ENCODE data around the gene PHLPP1. TPM values are rescaled to one million over a fixed set of nuclear protein-coding genes. Genes with fewer than 3 reads are reported as not detected.
A peak's percentile ranks its signal among the peaks of the same experiment; 100 is the strongest.

PHLPP1 gene
- total and polyA plus RNA-seq, 9 of the 15 experiments (the other 6 are each of a cell fraction or from before 2014, with no cell fraction given) = 0.56 to 9.0 (median 4.5) TPM

GRCh38 chr18:62714671-62715435 lies 488 bp upstream of the PHLPP1 start (continued):
- TF ChIP-seq SRF (CRISPR knock-in tag; IDR thresholded peaks at IDR 0.05) (peak in 1 of 2 experiments; percentile 77; a peak in 1 of 4 replicates), EP400 (IDR thresholded peaks at IDR 0.05) (peak; percentile 45), NFATC3 (IDR thresholded peaks at IDR 0.05) (no peak), TEAD1 (CRISPR knock-in tag; IDR thresholded peaks at IDR 0.05) (peak in 1 of 2 experiments; percentile 95; a peak in 2 of 4 replicates), SP1 (CRISPR knock-in tag; IDR thresholded peaks at IDR 0.05) (peak; percentile 66), ZNF717 (CRISPR knock-in tag; IDR thresholded peaks at IDR 0.05) (no peak), FOXP1 (CRISPR knock-in tag; IDR thresholded peaks at IDR 0.05) (peak; percentile 46; the same call in 1 of the 2 replicates), ZNF766 (CRISPR knock-in tag; conservative IDR thresholded peaks at IDR 0.05) (peak; percentile 68), CREM (IDR thresholded peaks at IDR 0.05; ENCODE audit: low read depth) (peak; percentile 91), SIX5 (IDR thresholded peaks at IDR 0.05; ENCODE audit: borderline replicate concordance in 1 of 2, insufficient read depth in 1 of 2, low read depth in 1 of 2, low read length in 2 of 2) (peak; percentile 88 to 93), SRSF1 (IDR thresholded peaks at IDR 0.05; ENCODE audit: low read depth, low read length) (no peak), HNRNPLL (IDR thresholded peaks at IDR 0.05; ENCODE audit: low read depth, low read length, poor library complexity, severe bottlenecking) (peak; percentile 47), GTF3C2 (IDR thresholded peaks at IDR 0.05; ENCODE audit: borderline replicate concordance, extremely low read depth, insufficient read length) (no peak), GTF2F1 (IDR thresholded peaks at IDR 0.05; ENCODE audit: low read depth, low read length) (no peak)
- TF ChIP-seq, protein P1, sequence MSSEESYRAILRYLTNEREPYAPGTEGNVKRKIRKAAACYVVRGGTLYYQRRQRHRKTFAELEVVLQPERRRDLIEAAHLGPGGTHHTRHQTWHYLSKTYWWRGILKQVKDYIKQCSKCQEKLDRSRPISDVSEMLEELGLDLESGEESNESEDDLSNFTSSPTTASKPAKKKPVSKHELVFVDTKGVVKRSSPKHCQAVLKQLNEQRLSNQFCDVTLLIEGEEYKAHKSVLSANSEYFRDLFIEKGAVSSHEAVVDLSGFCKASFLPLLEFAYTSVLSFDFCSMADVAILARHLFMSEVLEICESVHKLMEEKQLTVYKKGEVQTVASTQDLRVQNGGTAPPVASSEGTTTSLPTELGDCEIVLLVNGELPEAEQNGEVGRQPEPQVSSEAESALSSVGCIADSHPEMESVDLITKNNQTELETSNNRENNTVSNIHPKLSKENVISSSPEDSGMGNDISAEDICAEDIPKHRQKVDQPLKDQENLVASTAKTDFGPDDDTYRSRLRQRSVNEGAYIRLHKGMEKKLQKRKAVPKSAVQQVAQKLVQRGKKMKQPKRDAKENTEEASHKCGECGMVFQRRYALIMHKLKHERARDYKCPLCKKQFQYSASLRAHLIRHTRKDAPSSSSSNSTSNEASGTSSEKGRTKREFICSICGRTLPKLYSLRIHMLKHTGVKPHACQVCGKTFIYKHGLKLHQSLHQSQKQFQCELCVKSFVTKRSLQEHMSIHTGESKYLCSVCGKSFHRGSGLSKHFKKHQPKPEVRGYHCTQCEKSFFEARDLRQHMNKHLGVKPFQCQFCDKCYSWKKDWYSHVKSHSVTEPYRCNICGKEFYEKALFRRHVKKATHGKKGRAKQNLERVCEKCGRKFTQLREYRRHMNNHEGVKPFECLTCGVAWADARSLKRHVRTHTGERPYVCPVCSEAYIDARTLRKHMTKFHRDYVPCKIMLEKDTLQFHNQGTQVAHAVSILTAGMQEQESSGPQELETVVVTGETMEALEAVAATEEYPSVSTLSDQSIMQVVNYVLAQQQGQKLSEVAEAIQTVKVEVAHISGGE (CRISPR knock-in tag; IDR thresholded peaks at IDR 0.05) = peak in 1 of 3 experiments; percentile 57; a peak in 1 of 6 replicates
- TF ChIP-seq, protein P2, sequence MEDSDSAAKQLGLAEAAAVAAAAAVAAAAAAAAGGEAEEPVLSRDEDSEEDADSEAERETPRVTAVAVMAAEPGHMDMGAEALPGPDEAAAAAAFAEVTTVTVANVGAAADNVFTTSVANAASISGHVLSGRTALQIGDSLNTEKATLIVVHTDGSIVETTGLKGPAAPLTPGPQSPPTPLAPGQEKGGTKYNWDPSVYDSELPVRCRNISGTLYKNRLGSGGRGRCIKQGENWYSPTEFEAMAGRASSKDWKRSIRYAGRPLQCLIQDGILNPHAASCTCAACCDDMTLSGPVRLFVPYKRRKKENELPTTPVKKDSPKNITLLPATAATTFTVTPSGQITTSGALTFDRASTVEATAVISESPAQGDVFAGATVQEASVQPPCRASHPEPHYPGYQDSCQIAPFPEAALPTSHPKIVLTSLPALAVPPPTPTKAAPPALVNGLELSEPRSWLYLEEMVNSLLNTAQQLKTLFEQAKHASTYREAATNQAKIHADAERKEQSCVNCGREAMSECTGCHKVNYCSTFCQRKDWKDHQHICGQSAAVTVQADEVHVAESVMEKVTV (CRISPR knock-in tag; IDR thresholded peaks at IDR 0.05) = 0 out of 2 replicates have a peak, but pooled peaks have one; percentile 37
